Stimulated activated CD4-positive, alpha-beta T cell treated with anti-CD3 and anti-CD28 coated beads, Interleukin-15, amount 100 ng/mL, for 24 hours (primary cell): ENCODE data around the gene GNB1L.

Experiments used
- DNase-seq: peaks from one replicate; pipeline ENCODE4 v3.0.0-alpha.2; 2020

GNB1L gene, protein sequence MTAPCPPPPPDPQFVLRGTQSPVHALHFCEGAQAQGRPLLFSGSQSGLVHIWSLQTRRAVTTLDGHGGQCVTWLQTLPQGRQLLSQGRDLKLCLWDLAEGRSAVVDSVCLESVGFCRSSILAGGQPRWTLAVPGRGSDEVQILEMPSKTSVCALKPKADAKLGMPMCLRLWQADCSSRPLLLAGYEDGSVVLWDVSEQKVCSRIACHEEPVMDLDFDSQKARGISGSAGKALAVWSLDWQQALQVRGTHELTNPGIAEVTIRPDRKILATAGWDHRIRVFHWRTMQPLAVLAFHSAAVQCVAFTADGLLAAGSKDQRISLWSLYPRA

DNA sequence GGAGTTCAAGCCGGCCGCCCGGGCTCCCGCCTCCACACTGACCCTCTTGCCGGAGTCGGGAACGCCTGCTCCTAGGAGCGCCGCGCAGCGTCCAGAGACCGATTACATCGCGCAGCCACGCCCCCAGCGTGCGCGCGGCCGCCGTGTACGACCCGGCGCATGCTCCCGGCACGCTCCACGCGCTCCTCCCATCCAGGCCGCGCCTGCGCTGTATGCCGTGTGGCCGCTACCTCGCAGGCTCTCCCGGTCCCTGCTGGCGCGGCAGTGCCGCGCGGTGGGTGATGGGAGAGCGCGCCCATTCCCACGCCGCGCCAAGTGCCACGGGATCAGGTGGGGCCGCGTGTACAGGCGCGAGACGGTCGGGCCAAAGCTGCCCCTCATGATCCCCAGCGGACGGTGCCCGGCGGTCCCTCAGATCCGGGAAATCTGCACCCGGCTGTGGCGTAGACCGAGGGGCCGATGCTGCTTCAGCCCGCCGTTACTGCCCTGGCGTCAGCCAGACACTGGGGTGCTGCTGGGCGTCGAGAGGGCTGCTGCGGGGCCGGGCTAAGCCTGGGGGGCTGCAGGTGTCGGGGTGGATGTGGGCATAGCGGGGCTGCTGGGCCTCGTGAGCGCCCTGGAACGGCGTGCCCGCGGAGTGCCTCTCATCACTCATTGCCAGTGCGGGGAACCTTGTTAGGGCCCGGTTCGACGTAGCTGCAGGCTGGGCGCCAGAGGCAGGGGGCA lies at the start of gene GNB1L, which contains the start of gene RTL10:
GNB1L (minus strand) TSS at position 97 of the 726 bp plus-strand sequence. CDS start 33,519 bp downstream, outside the sequence.
RTL10 (minus strand) TSS at position 97 of the 726 bp plus-strand sequence. CDS start 2,613 bp downstream, outside the sequence.
- DNase-seq: peak; percentile 97

DNA sequence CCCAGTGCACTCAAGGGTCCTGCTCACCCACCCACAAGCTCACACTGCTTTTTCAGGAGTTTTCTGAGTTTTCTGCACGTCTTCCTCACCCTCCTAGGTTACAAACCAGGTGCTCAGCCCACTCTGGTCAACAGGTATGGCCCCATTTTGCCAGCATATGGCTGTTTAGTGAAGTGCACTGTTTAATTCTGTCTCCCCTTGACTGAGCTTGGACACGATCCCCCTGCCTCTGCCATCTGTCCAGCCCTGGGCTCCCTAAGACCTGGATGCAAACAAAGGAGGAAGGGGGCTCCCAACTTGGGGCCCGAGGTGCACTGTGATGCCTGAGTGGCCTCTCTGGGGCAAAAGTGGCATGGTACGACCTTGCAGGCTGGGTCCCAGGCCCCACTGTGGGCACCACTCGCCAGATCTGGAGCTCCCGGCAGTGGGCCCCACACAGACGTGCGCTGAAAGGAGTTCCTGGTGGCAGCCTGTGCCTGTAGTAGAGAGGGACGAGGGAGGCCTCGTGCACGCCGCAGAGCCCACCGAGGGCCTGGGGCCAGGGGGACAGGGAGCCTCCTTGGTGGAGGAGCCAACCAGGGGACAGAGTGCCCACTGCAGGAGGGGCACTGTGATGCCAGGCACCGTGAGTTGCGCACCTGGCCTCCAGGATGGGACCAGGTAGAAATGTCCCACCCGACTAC lies 49.6 kb upstream of the GNB1L start:
- no peak for DNase-seq

DNA sequence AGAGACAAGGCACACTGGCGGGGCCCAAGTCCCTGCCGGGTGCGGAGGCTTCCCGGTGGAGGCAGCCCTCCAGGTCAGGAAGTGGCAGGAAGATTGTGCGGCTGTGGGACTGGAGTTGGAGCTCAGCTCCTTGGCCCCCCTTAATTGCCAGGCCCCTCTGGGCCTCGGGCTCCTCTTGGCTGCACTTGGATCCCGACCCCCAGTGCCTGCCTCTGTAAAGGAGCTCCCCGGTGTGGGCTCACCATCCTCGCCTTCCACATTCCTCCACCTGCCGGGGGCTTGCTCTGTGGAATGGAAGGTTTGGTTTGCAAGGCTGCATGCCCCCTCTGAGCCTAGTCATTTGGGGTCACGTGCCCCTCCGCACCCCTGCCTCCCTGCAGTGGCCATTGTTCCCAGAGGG lies 48.8 kb upstream of the GNB1L start:
- no peak for DNase-seq

DNA sequence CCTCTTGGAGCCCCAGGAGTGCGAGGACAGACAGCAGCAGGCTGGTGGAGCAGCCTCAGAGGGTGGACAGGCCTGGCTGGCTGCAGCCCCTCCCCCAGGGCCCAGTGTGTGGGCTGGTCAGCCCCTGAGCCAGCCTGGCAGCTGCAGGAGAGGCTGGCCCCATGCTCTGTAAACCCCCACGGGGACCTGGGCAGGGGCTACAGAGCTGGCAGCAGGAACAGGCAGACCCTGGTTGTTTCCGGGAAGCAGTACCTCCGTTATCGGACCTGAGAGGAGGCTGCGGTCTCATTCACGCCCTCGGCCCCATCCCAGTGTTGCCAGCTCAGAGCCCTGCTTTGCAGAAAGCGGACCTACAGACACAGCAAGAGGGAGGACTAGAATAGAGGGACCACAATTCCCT lies 48.4 kb upstream of the GNB1L start:
- DNase-seq: no peak

DNA sequence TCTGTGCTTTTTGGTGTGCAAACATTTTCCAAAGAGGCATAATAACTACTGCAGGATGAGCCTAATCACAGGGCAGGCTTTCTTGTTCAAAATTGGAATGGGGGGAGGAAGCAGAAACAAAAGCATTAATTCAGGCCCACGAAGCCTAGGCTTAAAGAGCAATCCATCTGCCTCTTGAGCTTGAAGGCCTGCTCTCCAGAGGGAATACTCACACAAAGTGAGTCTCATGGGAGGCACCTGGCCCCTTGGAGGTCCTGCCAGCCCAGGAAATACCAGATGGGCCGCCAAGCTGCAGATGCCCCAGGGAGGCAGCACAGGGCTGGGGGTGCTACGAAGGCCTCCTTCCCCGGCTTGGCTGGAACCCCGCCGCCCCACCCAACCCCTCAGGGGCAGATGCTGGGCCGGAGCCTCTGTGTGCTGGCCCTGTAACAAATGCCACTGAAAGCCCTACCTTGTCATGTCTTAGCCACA lies 47.6 kb upstream of the GNB1L start:
- DNase-seq: no peak

DNA sequence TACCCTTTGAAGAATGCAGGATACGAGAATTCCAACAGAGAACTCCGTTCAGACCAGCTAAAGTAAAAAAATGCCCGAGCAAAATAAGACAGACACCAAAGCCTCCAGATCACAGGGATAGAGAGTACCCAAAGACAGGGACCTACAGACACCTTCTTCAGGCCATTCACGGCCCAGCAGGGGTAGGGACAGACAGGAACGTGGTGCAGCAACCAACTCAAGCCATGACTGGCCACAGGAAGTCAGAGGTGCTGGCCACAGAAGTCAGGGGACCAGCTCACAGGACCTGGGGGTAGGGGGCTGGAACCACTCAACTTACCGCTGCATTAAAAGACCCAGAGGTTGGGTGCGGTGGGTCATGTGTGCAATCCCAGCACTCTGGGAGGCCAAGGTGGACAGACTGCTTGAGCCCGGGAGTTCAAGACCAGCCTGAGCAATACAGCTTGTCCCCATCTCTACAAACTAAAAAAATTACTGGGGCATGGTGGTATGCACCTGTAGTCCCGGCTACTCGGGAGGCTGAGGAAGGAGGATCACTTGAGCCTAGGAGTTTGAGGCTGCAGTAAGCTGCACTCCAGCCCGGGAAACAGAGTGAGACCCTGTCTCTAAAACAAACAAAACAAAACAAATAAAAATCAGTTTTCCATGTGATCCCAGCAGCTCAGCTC lies 47.0 kb upstream of the GNB1L start:
- no peak for DNase-seq

DNA sequence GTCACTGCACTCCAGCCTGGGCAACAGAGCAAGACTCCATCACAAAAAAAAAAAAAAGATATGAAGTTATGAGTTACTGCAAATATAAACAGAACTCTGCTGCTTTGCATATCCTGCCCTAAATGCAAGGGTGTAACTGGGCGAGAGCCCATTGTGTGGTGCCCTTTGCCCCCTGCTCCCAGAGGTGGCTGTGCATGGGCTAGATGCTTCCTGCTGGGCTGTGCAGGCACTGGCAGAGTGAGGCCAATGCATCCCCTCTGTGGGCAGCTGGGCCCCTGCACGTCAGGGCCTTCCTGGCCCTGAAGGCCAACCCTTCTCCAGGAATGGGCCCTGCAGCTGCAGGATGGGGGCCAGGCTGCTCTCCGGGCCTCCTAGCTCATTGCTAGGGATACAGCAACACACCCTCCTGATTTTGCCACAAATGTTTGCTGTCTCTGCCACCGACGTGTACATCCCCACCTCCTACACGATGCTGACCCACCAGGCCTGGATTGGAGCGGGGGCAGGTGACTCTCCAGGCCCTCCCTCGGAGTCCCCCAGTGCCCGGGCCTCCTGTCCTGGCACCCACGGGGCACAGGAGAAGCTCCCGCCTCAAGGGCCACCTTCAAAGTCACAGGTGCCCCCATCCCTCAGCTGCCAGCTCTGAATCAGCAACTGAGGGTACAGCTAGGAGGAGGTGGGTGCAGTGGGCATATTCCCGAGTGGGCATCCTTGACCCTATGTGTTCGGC lies 46.2 kb upstream of the GNB1L start:
- DNase-seq: no peak

DNA sequence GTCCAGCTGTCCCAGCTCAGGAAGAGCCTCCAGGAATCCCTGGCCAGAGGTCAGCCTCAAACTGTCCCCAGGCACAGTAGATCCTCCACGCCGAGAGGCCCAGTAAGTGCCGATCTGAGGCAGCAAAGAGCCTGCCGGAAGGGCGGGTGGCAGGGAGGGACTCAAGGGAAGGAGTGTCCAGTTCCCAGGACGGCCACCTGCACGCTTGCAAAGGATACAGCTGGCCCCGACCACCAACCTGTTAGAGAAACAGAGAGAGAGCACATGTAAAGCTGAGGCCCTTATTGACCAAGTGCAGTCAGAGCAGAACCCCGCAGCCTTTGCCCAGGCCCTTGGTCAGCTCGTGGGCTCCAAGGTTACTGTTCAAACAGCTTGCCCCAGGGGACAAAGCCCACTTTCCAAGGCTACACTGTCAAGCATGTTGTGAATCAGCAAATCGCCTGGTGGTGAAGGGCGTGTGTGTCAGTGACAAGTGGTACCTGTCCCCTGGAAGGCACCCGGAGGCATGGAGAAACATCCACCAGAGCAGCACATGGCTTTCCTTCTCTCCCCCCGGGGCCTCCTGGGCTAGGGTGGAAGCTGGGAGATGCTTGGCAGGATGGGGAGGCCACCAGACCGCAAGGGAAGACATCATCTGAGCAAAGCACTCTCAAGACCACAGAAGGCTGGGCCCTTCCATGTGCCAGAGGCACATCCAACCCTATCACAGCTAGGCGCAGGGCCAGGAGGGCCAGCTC lies 44.3 kb upstream of the GNB1L start:
- no peak for DNase-seq

DNA sequence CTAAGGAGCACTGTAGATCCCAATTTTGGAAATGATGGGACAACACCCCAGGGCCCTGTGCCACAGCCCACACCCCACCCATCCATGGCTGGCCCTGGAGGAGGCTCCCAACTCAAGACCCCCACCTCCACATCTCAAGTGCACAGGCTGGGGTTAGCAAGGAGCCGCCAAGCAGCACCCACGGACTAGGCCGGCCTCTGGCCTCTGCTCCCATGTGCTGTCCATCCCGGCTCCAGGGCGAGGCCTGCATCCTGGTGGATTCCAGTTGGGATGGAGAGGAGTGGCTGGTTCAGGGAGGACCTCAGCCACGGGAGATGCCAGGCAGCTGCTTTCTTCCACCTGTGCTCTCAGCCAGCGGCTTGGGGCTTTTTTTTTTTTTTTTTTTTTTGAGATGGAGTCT lies 43.5 kb upstream of the GNB1L start:
- DNase-seq: no peak

DNA sequence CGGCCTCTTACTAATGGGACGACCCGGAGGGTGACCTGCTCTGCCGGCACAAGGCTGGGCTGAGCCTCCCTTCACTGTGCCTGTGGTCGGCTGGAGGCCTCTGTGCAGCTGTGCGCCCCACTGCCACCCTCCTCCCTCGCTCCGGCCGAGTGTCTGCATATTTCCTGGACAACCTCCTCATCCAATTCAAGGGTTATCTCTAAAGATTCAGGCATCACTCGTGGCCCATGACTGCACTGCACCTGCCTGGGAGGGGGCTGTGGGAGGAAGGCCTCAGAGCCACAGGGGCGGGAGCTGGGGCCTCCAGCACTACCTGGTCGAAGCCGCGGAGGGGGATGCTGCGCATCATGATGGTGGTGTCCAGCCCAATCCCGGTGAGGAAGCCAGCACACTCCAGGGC lies 43.1 kb upstream of the GNB1L start:
- DNase-seq: no peak

DNA sequence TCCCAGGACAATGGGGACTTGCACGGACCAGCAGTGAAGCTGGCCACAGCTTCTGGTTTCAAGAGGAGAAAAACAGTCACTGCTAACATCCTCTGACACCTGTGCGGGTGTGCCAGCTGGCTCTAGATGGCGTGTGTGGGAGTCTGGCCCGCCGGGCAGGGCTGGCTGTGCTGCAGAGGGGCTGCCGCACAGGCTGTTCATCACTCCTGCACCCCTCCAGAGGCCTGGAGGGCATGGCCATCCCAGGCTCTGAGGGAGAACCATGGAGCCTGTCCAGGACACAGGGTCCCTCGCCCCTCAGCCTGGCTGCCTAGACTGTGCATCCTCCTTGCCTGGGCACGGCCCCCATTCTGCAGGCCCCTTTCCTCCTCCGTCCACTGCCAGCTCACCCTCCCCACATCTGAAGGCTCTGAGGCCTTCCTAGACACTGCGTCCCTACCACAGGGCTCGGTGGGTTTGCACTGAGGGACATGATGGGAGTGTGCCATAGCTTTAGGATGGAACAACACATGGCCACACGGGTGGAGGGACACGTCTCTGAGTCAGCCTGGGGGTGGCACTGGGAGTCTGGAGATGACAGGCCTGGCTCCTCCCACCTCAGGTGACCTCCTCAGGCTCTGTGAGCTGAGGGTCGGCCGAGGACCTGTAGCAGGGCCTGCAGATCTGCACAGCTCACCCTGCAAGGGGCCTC lies 42.1 kb upstream of the GNB1L start:
- peak; percentile 40 for DNase-seq

DNA sequence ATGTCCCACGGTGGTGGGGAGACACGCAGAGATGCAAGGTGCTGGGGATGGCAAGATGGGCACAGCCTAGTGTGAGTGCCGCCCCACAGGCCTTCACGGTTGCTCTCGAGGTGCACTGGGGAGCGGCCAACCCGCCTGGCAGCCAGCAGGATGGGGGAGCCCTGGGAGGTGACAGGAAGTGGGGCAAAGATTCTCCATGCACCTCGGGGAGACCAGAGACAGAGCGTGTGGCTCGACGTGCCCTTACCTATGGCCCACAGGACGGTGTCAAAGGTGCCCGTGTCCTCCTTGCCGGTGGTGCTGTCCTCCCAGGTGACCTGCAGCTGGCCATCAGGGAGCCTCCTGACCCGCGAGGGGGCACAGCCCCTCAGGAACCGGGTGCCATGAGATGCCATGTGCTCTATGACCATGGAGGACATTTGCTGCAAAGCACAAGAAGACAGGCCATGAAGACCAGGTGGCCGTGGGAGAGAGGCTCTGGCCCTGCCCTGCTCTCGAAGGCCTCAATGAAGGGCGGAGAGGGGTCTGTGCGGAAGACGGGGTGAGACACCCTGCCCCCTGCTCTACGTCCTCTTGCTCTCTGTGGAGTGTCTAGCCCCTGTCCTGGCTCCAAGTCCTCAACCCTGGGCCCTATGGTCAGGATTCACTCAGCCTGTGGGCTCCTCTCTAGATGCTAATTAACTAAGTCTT lies 40.6 kb upstream of the GNB1L start:
- no peak for DNase-seq

DNA sequence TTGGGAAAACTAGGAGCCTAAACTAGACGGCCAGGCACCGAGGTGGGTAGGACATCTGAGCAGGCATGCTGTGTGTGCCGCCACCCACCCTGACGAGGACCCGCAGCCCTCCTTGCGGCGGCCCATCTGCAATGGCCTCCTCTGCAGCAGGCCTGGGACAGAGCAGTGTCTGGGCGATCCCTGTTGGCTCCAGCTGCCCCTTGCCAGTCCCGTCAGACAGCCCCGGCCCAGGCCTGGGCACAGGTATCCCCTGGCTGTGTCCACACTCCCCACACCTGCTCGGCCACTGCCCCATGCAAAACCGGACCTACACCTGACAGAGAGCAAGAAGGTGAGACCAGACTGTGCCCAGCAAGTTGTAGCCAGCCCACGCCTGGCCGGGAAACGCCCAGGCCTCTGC lies 38.7 kb upstream of the GNB1L start:
- DNase-seq: no peak

DNA sequence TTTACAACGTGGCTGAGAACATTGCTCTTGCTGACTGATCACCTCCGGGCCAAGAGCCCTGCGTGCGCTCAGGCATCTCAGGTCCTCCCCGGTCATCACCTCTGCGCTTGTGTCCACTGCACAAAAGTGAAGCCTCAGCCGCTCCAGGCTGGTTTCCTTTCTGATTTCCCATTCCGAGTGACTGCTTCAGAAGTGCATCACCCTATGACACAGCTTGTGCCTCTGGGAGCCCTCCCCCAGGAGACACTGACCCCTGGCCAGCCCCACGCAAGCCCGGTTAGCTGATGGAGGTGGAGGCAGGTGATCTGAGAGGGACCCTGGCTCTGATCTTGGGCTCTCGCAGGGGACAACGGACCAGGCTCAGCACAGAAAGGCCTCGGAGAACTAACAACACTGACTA lies 38.3 kb upstream of the GNB1L start:
- no peak for DNase-seq

DNA sequence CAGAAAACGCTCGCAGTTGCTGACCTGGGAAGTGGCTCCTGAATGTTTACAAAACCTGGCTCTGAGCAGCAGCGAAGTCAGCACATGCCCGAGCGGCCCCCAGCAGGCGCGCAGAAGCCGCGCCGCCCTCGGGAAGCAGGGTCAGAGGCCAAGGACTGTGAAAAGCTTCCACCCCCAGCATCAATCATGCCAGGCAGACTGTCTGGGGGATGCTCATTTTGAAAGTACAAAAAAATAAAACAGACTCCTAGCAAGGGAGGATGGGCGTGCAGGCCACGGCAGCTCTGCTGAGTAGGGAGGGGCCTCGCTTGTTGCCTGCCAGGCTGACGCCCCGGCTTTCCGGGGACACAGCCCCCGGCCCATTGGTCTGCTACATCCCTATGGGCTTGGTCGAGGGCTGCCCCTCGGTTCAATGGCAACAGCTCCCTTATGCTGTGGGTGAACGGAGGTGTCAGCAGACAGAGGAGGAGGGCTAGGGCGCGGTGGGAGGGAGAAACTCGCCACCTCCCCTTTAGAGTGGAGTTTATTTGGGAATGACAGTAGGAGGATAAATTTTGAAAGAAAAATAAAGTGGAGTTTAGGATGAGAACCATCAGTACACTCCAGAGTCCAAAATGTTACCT lies 37.7 kb upstream of the GNB1L start:
- DNase-seq: peak; percentile 79

DNA sequence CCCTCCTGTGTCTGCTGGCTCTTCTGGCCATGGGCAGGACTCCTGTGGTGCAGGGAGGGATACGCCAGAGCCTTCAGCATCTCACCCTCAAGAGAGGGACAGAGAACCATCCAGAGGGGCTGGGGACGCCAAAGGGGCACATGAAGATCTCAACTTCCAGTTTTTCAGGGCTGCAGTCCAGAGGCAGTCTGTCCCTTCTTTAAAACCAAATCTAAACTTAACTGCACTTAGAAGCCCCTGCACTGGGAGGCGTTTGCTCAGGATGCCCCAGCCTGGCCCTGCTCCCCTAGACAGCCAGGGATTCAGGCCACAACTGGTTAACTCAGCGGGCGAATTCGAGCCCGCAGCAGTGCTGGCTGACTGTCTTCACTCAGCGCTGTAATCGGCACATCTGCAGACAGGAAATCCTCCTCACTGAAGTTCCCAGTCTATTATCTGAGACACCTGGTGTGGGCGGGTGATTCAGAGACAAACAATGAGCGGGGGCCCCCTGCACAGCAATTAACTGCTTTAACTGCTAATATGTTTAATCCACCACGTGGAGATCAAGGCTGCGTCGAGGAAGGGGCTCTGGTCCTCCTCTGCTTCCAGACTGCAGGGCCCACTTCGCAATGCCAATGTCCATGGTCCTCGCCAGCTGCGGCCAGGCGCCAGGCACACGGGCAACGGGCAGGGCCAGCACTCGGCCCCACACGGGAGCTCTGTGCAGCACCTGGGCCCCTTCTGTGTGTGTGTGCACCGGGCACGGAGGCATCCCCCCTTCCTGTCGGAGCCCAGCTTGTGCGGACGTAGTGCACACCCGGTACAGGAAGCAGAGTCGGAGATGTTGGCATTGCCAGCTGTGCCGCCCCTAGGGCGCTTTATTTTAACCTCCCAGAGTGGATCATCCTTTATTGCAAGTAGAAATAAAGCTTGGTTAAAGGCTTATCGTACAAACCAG lies 36.9 kb upstream of the GNB1L start:
- DNase-seq: peak; percentile 92

DNA sequence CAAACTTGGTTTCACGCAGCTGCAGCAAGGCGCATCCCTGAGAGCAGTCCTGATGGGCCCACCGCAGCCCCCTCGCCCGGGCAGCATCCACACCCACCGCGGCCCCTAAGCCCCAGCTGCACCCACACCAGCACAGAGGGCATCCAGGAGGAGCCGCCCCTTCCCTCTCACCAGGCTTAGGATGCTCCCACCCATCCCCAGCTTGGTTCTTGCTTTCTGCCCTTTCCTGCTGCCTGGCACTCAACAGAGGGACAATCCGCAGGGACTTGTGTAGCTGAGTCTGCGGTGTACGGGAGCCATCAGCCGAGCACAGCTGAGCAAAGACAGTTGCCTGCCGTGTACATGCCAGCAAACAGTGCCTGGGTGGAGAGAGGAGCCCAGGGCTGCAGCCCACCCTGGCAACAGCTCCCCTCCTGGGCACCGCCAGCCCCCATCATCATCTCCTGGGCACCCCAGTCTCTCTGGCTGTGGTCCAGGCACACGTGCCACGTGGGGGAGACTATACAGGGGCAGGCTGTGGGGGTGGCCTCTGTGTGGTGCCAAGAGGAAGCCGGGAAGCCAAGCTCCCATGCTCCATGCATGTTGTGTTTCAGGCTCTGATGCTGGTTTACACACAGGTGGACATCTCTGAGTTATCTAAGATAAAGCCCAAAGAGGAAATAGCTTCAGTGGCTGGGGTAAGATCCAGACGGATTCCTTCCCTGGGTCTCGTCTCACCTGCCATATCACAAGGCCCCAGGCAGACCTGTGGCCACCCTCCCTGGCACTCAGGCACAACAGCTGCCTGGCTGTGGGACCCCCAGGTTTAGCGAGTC lies 36.0 kb upstream of the GNB1L start:
- DNase-seq: no peak

DNA sequence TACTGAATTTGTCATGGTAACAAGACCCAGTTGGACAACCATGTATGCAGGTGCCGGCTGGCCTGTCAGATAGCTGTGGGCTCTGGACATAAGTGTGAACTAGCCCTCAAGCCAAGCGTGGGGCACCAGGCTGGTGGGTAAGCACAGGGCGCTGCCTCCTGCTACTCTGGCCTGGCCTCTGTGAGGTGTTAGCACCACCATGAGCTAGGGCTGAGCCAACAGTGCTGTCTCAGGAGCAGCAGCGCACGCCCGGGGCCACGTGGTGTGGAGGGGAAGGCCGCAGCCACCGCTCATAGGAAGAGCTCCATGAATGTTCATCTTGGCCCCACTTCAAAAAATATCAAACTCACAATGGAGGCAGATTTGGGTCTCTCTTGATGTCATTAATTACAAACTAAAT lies 35.3 kb upstream of the GNB1L start:
- DNase-seq: peak; percentile 60
